Ascending aorta (tissue), 2 donors: ENCODE measurements around the gene RGS7. TPM values are rescaled to one million over a fixed set of nuclear protein-coding genes. Genes with fewer than 3 reads are reported as not detected.

Experiments
- DNase-seq, 2 donors: peaks; one replicate each; pipeline ENCODE4 v3.0.0-alpha.2; 2019; ENCODE audit warnings: low spot score in 2 of 2
- H3K27ac ChIP-seq, 2 donors: fragments of 200-600 bp; sonication (generic); one replicate each; pipeline ENCODE4 v1.5.1; 2016 to 2017; ENCODE audit warnings: mild to moderate bottlenecking in 1 of 2
- H3K27me3 ChIP-seq: fragments of 200-600 bp; sonication (generic); one replicate; pipeline ENCODE4 v1.5.1; 2017
- H3K36me3 ChIP-seq, 2 donors: fragments of 200-600 bp; sonication (generic); one replicate each; pipeline ENCODE4 v1.5.1; 2016
- H3K4me1 ChIP-seq, 2 donors: fragments of 200-600 bp; sonication (generic); one replicate each; pipeline ENCODE4 v1.5.1; 2016 to 2017; ENCODE audit warnings: mild to moderate bottlenecking in 1 of 2
- H3K4me3 ChIP-seq, 2 donors: fragments of 200-600 bp; sonication (generic); one replicate each; pipeline ENCODE4 v1.5.1; 2016 to 2017; ENCODE audit warnings: mild to moderate bottlenecking in 1 of 2
- H3K9me3 ChIP-seq, 2 donors: fragments of 200-600 bp; sonication (generic); one replicate each; pipeline ENCODE4 v1.5.1; 2016
- CTCF ChIP-seq, 3 experiments: fragments of 200-600 bp in 2 of 3; fragments of 450-650 bp in 1 of 3; sonication (generic) in 2 of 3; IDR thresholded peaks; one replicate each; pipeline ENCODE4 v1.5.1; 2016 to 2019; ENCODE audit warnings: antibody characterized with exemption in 3 of 3, mild to moderate bottlenecking in 1 of 3, moderate library complexity in 1 of 3
- intact Hi-C: fragments of 100-400 bp; cut with DNase I; formaldehyde crosslinking; loops from one replicate; pipeline ENCODE4 v1.15.1; 2023
- total RNA-seq: library from RNA; depleted of rRNA; stranded (reverse); fragments of >200 nt; gene quantifications from one replicate; pipeline ENCODE4 v1.1.0, GENCODE V29; 2016

The RGS7 gene
- total RNA-seq, 1 donor from 2014 or later: not detected

DNA sequence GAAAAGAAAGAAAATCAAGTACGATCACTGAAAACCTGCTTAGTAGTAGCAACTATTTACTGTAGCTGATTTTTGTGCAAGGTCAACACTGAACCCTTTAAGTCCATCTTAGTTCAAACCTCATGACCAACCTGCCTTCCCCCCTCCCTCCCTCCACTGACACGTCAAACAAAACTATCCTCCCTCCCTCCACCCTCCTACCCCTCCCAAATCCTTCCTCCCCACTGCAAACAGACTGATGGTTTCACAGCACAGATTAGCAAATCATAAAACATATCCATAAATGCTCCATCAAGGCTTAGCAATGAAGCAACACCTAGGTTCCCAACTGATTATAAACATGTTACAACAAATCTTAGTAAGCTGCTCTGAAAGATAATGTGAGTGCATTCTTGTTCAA lies 580.8 kb downstream of the RGS7 start:
- H3K9me3 ChIP-seq: no peaks in the 10 kb centered on the region
- H3K27ac ChIP-seq: no peak overlapping the region
- DNase-seq: no peak
- H3K36me3 ChIP-seq: no peaks in the 10 kb centered on the region
- no peaks in the 10 kb centered on the region for H3K27me3 ChIP-seq
- no peak for TF ChIP-seq CTCF (IDR thresholded peaks at IDR 0.05)
- H3K4me3 ChIP-seq: no peak overlapping the region
- intact Hi-C loops: no loop called here
- no peaks in the 10 kb centered on the region for H3K4me1 ChIP-seq

DNA sequence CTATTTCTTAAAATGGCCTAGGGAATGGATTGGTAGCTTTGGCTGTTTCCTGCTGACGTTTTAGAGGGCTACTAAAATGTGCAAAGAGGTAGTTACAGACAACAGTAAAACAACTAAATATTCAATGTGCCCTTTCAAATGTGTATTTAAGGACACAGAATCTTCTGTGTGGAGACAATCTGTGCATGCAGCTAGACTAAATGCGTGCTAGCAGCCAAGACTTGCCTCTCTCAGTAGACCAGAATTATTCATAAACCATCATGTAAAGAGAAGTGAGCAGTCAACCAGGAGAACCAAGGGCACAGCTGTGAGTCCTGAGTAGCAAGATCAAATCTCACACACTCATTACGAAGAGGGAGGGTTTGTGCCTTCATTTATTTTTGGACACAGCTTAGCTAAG lies 584.9 kb downstream of the RGS7 start:
- H3K9me3 ChIP-seq: no peaks in the 10 kb centered on the region
- H3K4me3 ChIP-seq: no peak overlapping the region
- no peak for TF ChIP-seq CTCF (IDR thresholded peaks at IDR 0.05)
- no peaks in the 10 kb centered on the region for H3K4me1 ChIP-seq
- intact Hi-C loops: no loop called here
- no peak for DNase-seq
- no peaks in the 10 kb centered on the region for H3K36me3 ChIP-seq
- H3K27me3 ChIP-seq: no peaks in the 10 kb centered on the region
- no peak overlapping the region for H3K27ac ChIP-seq

GRCh38 chr1:240771450-240771849 lies 585.6 kb downstream of the RGS7 start:
- H3K4me3 ChIP-seq: no peak overlapping the region
- no peaks in the 10 kb centered on the region for H3K4me1 ChIP-seq
- H3K27me3 ChIP-seq: no peaks in the 10 kb centered on the region
- DNase-seq: no peak
- H3K36me3 ChIP-seq: no peaks in the 10 kb centered on the region
- TF ChIP-seq CTCF (IDR thresholded peaks at IDR 0.05): no peak
- intact Hi-C loops: no loop called here
- H3K9me3 ChIP-seq: no peaks in the 10 kb centered on the region
- no peak overlapping the region for H3K27ac ChIP-seq

- no peaks in the 10 kb centered on the region for H3K9me3 ChIP-seq
- H3K4me3 ChIP-seq: no peak overlapping the region
- DNase-seq: no peak
- intact Hi-C loops: no loop called here
- no peaks in the 10 kb centered on the region for H3K4me1 ChIP-seq
- no peak for TF ChIP-seq CTCF (IDR thresholded peaks at IDR 0.05)
- H3K27ac ChIP-seq: no peak overlapping the region
- H3K36me3 ChIP-seq: no peaks in the 10 kb centered on the region
- no peaks in the 10 kb centered on the region for H3K27me3 ChIP-seq
Measured at GRCh38 chr1:240768979-240769378, 588.0 kb downstream of the RGS7 start.

- DNase-seq: no peak
- no peaks in the 10 kb centered on the region for H3K27me3 ChIP-seq
- intact Hi-C loops: no loop called here
- H3K36me3 ChIP-seq: no peaks in the 10 kb centered on the region
- no peak overlapping the region for H3K27ac ChIP-seq
- TF ChIP-seq CTCF (IDR thresholded peaks at IDR 0.05): no peak
- no peak overlapping the region for H3K4me3 ChIP-seq
- H3K9me3 ChIP-seq: no peaks in the 10 kb centered on the region
- H3K4me1 ChIP-seq: no peaks in the 10 kb centered on the region
Measured at GRCh38 chr1:240766831-240767230, 590.2 kb downstream of the RGS7 start.

- no peaks in the 10 kb centered on the region for H3K4me1 ChIP-seq
- H3K36me3 ChIP-seq: no peaks in the 10 kb centered on the region
- DNase-seq: no peak
- TF ChIP-seq CTCF (IDR thresholded peaks at IDR 0.05): no peak
- no peaks in the 10 kb centered on the region for H3K9me3 ChIP-seq
- no peak overlapping the region for H3K27ac ChIP-seq
- intact Hi-C loops: no loop called here
- no peaks in the 10 kb centered on the region for H3K27me3 ChIP-seq
- H3K4me3 ChIP-seq: no peak overlapping the region
Measured at GRCh38 chr1:240765732-240766363, 591.2 kb downstream of the RGS7 start.
